ENCODE measurements around the gene ALAD.

GRCh38 chr9:113345190-113345589, 55.9 kb downstream of the ALAD start:
- no peak for TF ChIP-seq USF2 (IDR thresholded peaks at IDR 0.05; ENCODE audit: low read length)
- TF ChIP-seq RXRA (IDR thresholded peaks at IDR 0.05; ENCODE audit: insufficient read depth, low read depth, low read length): no peak
- no peak for TF ChIP-seq POLR2A (IDR thresholded peaks at IDR 0.05; ENCODE audit: control extremely low read depth in 1 of 2, low read depth in 2 of 2, low read length in 2 of 2)
- TF ChIP-seq RAD21 (IDR thresholded peaks at IDR 0.05 in 1 of 2, conservative IDR thresholded peaks at IDR 0.05 in 1 of 2; ENCODE audit: low read depth in 2 of 2, low read length in 2 of 2): no peak

Data from H1 (cell line).